ENCODE measurements around the gene TMEM121B. TPM values are rescaled to one million over a fixed set of nuclear protein-coding genes. Genes with fewer than 3 reads are reported as not detected.

TMEM121B gene
- total and polyA plus RNA-seq, 2 donors (not counting 1 experiment from before 2014, with no cell fraction given) = 0.12 TPM; not detected in 1

DNA sequence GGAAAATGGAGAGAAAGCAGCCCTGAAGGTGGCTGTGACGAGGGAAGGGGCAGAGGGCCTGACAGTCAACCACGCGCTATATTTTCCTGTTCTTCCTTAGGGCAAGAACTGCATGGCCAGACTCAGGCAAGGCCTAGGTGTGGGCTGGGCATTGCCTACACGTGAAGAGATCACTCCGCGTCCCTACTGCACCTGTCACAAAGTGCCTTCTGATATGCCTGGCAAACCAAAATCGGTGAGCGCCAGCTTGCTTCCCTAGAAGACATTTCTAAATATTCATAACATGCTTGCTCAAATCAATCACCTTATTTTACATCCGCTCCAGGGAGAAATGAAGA, 6.3 kb downstream of the TMEM121B start:
- Mint-ChIP-seq H3K4me3 (no peak overlapping the region), H3K27me3 (peaks cover 16% of the 10 kb centered on the region), H3K27ac (no peak overlapping the region), H3K9me3 (ENCODE audit: insufficient read depth) (no peaks in the 10 kb centered on the region), H3K4me1 (peaks cover 34% of the 10 kb centered on the region)
- no peak overlapping the region for H3K4me2 ChIP-seq (replicated peaks; ENCODE audit: low read depth, low read length, poor library complexity, severe bottlenecking)
- ATAC-seq (ENCODE audit: low read depth) (no peak), DNase-seq (no peak)
- no peak overlapping the region for H2AFZ ChIP-seq (ENCODE audit: insufficient read depth, low read depth, low read length, poor library complexity, severe bottlenecking)
- H3K9me3 ChIP-seq (ENCODE audit: control extremely low read depth in 1 of 3, control insufficient read depth in 2 of 3, insufficient read depth in 1 of 3, low read length in 2 of 3) = peaks cover 0 to 3% (median 0%) of the 10 kb centered on the region in 3 donors
- no peaks in the 10 kb centered on the region for H3K79me2 ChIP-seq (ENCODE audit: control insufficient read depth, insufficient read depth, low read length)
- intact Hi-C loops (cut with micrococcal nuclease) = no loop called here
- peaks cover 0 to 16% (median 2%) of the 10 kb centered on the region in 4 experiments for H3K27me3 ChIP-seq (replicated peaks in 1 of 4; ENCODE audit: control extremely low read depth in 1 of 4, control insufficient read depth in 3 of 4, insufficient read depth in 4 of 4, low read length in 3 of 4)
- peaks cover 24 to 33% of the 10 kb centered on the region in 2 donors for H3K4me1 ChIP-seq (ENCODE audit: control insufficient read depth in 2 of 2, insufficient read depth in 2 of 2, low read length in 2 of 2)
- no peak overlapping the region for H3K27ac ChIP-seq (ENCODE audit: low read length in 2 of 2)
- CTCF ChIA-PET = no interaction called here
- no peak for TF ChIP-seq EZH2 (IDR thresholded peaks at IDR 0.05; ENCODE audit: borderline replicate concordance, insufficient read depth, low read depth, low read length, poor library complexity, severe bottlenecking)
- TF ChIP-seq, protein P1, sequence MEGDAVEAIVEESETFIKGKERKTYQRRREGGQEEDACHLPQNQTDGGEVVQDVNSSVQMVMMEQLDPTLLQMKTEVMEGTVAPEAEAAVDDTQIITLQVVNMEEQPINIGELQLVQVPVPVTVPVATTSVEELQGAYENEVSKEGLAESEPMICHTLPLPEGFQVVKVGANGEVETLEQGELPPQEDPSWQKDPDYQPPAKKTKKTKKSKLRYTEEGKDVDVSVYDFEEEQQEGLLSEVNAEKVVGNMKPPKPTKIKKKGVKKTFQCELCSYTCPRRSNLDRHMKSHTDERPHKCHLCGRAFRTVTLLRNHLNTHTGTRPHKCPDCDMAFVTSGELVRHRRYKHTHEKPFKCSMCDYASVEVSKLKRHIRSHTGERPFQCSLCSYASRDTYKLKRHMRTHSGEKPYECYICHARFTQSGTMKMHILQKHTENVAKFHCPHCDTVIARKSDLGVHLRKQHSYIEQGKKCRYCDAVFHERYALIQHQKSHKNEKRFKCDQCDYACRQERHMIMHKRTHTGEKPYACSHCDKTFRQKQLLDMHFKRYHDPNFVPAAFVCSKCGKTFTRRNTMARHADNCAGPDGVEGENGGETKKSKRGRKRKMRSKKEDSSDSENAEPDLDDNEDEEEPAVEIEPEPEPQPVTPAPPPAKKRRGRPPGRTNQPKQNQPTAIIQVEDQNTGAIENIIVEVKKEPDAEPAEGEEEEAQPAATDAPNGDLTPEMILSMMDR (IDR thresholded peaks at IDR 0.05) = no peak
- H3K36me3 ChIP-seq (replicated peaks in 1 of 2; ENCODE audit: control extremely low read depth in 1 of 2, control insufficient read depth in 1 of 2, extremely low read depth in 1 of 2, insufficient read depth in 2 of 2, low read length in 1 of 2) = peaks cover 0 to 1% of the 10 kb centered on the region in 2 experiments
- POLR2A ChIA-PET = no interaction called here
- 74% methylated on average over 6 of the region's 9 CpGs for WGBS (ENCODE audit: insufficient coverage)
- H3K9ac ChIP-seq (ENCODE audit: low read length) = no peak overlapping the region
- no peaks in the 10 kb centered on the region for H4K20me1 ChIP-seq (ENCODE audit: control insufficient read depth, insufficient read depth, low read length, poor library complexity, severe bottlenecking)
- no peak overlapping the region for H3K4me3 ChIP-seq (ENCODE audit: control extremely low read depth in 1 of 5, extremely low read depth in 1 of 5, insufficient read depth in 1 of 5, low read depth in 2 of 5, low read length in 4 of 5)

DNA sequence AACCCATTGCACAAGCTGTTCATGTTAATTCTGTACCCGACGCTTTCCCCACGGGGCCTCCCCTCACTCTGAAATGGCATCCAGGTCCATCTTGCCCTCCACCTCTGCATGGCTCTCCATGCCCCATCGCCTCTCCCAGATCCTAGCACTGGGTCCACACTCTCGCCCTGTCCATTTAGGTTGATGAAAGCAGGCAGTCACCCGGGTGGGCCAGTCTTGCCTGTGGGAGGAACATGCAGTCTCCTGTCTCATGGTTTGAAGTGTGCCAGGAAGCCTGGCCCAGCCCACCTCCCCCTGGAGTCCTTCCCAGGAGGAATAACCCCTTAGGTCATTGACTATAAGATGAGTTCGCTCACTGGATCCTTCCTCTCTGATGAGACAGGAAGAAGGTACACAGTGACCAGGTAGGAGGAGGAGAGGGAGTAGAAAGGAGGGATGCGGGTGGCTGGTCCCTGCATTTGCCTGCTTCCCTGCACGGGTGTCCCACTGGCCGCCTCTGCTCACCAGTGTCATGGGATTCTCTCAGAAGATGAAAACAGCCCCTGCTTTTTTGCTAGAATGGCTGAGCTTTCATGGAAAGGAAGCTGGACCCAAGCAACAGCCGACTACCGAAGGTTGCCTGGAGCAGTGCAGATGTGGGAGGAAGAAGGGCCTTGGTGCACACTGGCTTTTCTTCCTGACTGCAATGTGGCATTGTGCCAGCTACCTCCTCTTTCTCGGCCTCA, 6.8 kb downstream of the TMEM121B start:
- H3K27me3 Mint-ChIP-seq = peaks cover 16% of the 10 kb centered on the region
- Histone ChIP-seq H3K4me1 (ENCODE audit: control insufficient read depth in 2 of 2, insufficient read depth in 2 of 2, low read length in 2 of 2) (peaks cover 19 to 33% of the 10 kb centered on the region in 2 donors), H3K9me3 (ENCODE audit: control extremely low read depth in 1 of 3, control insufficient read depth in 2 of 3, insufficient read depth in 1 of 3, low read length in 2 of 3) (peaks cover 0 to 1% (median 0%) of the 10 kb centered on the region in 3 donors), H3K27ac (ENCODE audit: low read length in 2 of 2) (no peak overlapping the region), H3K79me2 (ENCODE audit: control insufficient read depth, insufficient read depth, low read length) (no peaks in the 10 kb centered on the region), H3K4me2 (replicated peaks; ENCODE audit: low read depth, low read length, poor library complexity, severe bottlenecking) (no peak overlapping the region), H3K27me3 (replicated peaks in 1 of 4; ENCODE audit: control extremely low read depth in 1 of 4, control insufficient read depth in 3 of 4, insufficient read depth in 4 of 4, low read length in 3 of 4) (peaks cover 0 to 11% (median 2%) of the 10 kb centered on the region in 4 experiments), H4K20me1 (ENCODE audit: control insufficient read depth, insufficient read depth, low read length, poor library complexity, severe bottlenecking) (no peaks in the 10 kb centered on the region), H3K9ac (ENCODE audit: low read length) (no peak overlapping the region), H3K4me3 (ENCODE audit: control extremely low read depth in 1 of 5, extremely low read depth in 1 of 5, insufficient read depth in 1 of 5, low read depth in 2 of 5, low read length in 4 of 5) (no peak overlapping the region), H3K36me3 (replicated peaks in 1 of 2; ENCODE audit: control extremely low read depth in 1 of 2, control insufficient read depth in 1 of 2, extremely low read depth in 1 of 2, insufficient read depth in 2 of 2, low read length in 1 of 2) (peaks cover 0 to 7% of the 10 kb centered on the region in 2 experiments), H2AFZ (ENCODE audit: insufficient read depth, low read depth, low read length, poor library complexity, severe bottlenecking) (no peak overlapping the region)
- ChIA-PET POLR2A (no interaction called here), CTCF (no interaction called here)
- TF ChIP-seq EZH2 (IDR thresholded peaks at IDR 0.05; ENCODE audit: borderline replicate concordance, insufficient read depth, low read depth, low read length, poor library complexity, severe bottlenecking) = no peak
- TF ChIP-seq, protein P1 (IDR thresholded peaks at IDR 0.05) = no peak
- 68% methylated on average over 13 of the region's 13 CpGs for WGBS (ENCODE audit: insufficient coverage)
- DNase-seq (no peak), ATAC-seq (ENCODE audit: low read depth) (no peak)
- peaks cover 34% of the 10 kb centered on the region for H3K4me1 Mint-ChIP-seq
- no peaks in the 10 kb centered on the region for H3K9me3 Mint-ChIP-seq (ENCODE audit: insufficient read depth)
- intact Hi-C loops (cut with micrococcal nuclease) = no loop called here
- H3K27ac Mint-ChIP-seq = no peak overlapping the region
- no peak overlapping the region for H3K4me3 Mint-ChIP-seq
